Globus pallidus (tissue), 1 donor: ENCODE results near the gene RPTOR.

Experiments
- DNase-seq: peaks from one replicate; pipeline ENCODE4 v3.0.0-alpha.2; 2015; ENCODE audit warnings: low spot score

Gene RPTOR

DNA sequence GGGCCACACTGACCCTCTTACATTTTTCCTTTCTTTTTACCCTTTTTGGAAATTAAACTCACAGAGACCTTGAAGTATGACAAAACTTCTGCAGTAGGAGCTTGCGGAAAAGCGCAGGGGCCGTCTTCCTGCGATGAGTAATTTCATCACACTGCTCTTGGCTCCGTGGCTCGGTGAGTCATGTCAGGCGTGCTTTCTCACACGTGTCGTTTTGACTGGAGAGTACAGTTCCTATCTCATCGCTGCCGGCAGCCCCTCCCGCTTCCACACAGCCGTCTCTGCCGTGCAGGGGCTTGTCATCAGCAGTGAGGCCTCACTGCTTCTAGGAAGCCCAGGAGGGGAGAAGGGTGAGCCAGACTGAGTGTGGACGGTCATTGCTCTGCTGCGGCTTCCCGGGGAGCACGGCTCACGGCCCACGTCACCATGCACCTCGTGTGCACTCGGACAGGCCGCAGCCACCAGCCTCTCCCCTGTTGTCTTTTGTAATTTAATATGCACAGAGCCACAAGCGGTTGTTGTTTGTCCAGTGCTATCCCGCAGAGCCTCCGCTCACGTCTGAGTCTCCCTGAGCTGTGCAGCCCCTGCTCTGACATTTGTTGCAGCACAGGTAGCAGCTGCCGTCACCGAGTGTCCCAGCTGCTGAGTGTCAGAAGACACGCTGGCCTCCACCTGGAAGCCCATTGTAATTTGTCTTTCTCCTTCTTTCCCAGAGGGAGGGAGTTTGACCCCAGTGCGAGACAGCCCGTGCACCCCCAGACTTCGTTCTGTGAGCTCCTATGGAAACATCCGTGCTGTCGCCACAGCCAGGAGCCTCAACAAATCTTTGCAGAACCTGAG is 347.6 kb downstream of the RPTOR start:
- DNase-seq, result no peak

DNA sequence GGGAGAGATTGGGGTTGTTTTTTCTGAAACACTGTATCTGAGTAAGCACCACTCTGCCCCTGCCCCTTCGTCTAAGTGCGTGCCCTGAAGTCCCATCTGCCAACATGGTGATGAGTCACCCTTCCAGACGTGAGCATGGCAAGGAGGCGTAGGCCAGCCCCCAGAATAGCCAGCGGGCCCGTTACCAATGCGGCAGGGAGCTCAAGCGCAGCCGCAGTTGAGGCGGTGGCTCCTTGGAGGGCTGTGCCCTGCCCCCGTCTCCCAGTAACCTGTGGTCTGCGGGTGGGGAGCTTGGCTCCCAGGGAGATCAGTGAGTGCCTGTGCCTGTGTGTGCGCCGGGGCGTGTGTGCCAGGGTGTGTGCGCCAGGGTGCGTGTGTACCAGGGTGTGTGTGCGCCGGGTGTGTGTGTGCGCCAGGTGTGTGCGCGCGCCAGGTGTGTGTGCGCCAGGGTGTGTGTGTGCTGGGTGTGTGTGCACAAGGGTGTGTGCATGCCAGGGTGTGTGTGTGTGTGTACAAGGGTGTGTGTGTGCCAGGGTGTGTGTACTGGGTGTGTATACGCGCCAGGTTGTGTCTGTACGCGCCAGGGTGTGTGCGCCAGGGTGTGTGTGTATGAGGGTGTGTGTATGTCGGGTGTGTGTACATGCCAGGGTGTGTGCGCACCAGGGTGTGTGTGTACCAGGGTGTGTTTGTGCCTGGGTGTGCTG is 348.4 kb downstream of the RPTOR start:
- no peak for DNase-seq

DNA sequence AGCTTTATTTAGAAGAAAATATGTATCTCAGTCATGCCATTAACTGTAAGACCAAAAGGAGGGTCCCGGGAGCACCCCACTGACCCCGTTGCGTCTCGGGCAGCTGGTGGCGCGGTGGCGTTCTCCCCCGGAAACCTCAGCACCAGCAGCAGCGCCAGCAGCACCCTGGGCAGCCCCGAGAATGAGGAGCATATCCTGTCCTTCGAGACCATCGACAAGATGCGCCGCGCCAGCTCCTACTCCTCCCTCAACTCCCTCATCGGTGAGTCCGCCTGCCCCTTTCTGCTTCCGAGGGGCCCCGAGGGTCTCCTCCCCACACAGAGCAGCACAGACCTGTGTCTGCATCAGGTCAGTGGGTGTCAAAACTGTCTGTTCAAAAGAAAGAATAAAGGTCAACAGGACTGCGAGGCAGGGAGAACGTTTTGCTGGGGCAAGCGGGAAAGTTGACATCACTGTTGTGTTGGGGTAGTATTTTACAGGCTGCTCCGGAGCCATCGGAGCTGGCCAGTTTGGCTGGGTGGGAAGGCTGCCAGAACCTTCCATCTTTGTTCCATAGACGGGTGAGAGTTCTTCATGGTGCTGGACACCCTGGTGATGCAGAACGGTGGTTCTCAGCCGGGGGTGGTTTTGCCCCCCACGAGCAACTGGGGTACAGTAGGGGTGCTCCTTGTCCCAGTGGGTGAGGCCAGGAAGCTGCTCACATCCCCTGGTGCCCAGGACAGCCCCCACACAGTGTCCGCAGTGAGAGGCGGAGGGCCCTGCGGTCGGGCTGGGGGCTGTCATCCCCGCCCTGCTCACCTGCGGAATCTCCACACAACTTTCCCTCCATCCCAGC is 349.2 kb downstream of the RPTOR start:
- DNase-seq, result no peak

DNA sequence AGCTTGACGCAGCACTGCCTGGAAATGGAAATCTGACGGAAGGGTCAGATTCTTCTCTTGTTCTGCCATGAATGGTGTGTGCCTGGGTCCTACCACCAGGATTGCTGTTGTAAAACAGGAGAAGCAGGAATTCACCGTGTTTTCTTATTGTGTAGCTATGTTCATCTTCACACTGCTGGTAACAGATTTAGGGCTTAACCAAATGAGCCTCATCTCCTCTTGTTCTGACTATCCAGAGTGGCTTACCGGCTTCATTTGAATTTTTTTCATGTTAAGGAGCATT is 349.7 kb downstream of the RPTOR start:
- no peak for DNase-seq

DNA sequence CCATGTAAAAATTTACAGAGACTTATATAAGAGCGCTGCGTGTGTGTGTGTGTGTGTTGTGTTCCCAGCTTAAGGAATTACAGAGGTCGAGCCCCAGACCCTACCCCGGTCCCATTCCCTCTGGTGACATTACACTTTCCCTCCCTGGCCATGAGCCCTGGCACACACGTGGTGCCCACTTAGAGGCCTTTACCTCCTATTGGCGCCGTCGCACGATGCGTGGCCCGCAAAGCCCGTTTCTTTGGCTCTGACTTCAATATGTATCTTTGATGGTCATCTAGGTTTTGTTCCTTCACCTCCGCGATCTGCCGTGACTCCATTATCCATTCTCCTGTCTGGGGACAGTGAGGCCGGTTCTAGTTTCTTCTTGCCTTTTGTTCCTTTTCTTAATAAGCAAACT is 350.1 kb downstream of the RPTOR start:
- DNase-seq, result no peak

DNA sequence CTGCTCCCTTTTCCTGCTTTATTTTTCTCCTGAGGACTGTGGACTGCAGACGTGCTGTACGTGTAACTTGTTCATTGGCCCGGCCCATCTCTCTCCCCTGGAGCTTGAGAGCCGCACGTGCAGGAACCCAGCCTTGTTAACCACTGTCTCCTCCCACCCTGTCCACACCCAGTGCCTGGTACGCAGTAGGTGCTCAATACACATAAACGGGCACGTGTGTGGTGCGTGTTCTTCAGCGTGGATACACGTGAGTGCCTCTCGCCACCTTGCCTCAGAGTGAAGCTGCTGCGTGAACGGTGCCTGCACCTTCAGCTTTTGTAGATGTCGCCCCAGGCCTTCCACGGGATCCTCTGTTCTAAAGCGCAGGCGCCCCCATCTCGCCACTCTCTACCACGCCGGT is 350.7 kb downstream of the RPTOR start:
- DNase-seq, result no peak

DNA sequence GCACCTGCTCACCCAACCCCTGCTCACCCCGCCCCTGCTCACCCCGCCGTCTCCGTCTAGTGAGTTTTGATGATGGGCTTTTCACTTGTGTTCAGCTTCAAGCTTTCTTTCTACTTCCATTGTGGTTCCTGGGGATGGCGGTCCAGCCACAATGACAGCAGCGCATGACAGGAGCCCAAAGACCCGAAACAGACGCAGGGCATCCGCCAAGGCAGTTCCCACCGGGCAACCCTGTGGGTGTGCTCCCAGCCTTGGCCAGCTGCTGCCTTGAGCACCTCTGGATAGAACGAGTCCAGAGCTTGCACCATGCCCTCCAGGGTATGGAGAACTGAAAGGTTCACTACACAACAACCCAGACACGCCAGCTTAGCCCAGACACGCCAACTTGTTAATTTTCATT is 354.1 kb downstream of the RPTOR start:
- no peak for DNase-seq

DNA sequence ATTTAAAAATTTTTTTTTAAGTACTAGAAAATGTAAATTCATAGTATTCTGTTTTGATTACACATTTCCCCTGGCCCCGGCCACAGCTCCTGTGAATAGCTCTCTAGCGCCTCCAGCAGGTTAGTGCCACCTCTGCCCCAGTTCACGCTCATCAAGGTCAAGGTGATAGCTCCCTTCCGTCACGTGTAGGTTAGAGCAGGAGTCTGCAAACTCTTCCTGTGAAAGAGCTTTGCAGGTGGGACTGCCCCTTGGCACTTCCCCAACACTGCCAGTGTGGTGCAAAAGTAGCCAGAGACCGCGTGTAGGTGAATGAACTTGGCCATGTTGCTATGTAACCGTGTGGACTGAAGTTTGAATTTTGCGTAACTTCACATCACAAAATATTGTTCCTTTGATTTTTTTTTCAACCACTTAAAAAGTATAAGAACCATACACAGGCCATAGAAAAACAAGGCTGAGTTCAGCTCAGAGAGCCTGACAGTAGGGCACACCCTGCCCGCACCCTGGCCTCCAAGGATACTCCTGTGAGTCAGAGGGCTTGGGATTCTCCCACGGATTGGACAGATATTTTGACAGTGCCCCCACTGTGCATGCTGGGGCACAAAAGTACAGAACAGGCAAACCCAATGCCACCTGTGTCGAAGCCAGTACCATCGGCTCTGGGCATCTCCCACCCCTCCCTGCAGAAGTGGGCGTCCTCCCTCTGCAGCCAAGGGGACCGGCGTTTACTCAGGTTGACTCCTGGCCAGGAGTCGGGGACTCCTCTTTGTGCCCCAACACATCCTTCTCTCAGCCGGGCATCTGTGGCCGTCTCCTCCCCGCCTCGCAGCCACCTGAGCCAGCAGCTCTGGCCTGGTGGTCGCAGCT is 355.0 kb downstream of the RPTOR start:
- DNase-seq, result no peak

DNA sequence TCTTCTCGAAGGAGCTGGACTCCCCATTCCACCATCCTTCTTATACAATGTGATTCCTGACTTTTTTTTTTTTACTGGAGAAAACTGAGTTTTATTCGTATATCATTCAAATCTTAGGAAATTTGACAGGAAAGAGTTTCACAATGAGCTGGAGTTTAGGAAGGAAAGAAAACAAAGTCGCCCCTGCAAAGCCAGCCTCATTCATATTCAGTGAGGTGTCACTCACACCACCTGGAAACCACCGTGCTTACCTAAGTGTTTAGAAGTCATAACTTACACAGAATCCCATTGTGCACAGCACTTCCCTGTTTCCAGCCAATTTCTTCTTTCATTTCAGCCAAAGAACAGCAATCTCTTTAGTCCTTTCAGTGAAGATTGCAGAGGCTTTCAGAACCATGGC is 356.7 kb downstream of the RPTOR start:
- no peak for DNase-seq

DNA sequence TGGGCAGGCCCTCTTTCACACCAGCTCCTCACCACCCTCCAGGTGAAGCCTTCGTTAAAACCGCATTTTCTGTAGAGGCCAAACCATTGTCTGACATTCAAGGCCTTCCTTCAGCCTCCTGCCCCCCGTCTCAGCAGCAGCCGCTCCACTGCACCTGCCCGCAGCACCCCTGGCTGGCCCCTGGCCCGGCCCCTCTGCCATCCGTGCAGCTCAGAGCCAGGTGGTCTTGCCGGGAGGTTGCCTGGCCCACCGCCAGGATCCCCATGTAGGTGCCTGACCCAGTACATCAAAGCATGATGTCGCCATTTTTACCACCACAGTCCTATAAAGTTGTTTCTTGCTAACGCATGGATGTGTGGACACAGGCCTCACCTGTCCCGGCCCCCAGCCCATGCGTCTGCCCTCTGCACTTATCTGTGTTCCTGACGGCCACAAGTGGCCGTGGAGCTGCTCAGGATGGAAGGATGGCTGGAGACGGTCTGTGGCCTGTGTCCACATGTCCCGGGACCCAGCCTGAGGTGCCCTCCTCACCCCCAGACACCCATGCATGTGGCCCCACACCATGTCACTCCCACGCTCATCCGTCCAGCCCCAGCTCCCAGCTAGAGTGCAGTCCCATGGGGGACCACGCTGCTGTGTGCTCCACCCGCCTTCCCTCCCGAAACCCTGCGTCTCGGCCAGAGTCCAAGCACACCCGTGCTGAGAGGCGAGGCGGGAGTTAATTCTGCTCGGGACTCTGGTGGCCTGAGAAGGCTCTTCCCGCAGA is 357.7 kb downstream of the RPTOR start:
- no peak for DNase-seq

DNA sequence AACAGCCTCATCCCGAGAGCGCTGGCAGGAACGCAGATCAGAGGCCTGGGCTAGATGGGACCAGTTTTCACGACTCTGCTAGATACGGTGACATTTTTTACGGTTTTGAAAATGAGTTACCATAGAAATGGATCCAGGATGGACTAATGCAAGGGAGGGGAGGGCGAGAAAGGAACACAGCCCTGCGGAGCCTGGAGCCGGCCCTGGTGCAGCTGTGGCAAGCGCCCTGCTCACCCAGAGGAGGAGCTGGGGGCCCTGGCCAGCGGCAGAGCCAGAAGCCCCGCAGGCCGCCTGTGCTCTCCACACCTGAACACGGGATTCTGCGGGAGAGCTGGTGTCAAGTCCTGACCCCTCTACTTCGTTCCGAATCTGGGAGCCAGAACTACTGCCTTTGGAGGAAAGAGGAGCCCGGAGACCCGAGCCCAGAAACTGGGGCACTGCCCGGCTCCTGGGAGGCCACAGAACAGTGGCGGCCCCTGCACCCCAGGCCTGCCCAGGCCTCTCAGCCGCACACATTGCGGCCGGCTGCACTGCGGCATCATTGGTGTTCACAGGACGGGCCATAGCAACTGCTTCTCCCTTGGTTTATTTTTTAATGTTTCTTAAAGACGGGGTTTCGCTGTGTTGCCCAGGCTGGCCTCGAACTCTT is 358.4 kb downstream of the RPTOR start:
- no peak for DNase-seq

DNA sequence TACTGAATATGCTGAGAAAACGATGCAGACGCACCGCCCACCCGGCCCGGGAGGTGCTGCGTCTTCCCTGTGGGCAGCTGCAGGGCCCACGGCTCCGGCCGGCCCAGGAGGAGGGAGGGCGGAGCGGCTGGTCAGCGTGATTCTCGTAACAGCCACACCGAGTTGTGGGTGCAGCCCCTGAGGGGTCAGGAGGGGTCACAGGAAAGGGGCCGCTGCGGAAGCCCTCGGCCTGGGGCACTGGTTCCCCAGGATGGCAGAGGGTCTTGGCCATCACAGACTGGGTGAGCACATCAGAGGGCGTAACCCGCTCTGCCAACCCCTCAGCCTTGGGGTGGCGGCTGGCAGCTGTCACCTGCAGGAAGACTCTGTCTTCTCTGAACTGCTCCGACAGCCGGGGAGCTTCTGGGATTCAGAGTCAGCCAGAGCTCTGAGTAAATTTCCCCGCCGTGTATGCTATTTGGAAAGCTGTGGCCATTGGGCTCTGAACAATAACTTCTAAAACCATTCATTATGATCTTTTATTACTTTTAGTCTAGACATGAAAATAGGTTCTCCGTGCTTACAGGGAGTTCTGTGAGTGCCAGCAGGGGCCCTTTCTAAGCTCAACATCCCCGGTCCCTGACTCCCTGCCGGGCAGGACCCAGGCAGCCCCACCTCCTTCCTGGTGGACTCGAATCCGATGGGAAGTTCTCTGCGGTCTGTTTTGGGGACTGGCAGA is 359.6 kb downstream of the RPTOR start:
- DNase-seq, result no peak

DNA sequence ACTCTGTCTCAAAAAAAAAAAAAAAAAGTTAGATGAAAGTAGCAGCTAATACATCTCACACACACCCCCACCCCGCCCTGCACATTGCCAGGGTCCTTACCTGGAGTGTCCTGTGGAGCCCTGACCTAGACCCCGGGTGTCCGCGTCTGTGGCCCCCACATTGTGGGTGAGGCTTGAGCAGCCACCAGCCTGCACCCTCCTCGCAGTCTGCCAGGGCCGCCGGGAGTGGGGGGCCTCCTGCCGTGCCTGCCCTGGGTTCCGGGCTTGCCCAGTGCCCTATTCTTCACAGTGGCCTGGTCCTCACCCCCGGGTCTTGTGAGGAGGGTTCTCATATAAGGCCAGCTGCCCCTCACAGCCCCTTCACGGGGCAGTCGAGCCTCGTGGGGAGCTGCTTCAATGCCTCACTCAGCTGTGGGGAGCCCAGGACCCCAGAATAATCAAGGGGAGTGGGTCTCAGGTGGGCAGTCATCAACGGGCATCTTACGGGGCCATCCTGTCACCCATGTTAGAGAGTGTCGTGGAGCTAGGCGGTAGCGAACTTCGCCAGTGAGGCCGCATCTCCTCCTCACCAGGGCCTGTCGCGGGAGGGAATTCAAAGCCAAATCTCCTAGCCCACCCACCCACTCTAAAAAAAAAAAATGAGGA is 361.1 kb downstream of the RPTOR start:
- DNase-seq, result no peak

DNA sequence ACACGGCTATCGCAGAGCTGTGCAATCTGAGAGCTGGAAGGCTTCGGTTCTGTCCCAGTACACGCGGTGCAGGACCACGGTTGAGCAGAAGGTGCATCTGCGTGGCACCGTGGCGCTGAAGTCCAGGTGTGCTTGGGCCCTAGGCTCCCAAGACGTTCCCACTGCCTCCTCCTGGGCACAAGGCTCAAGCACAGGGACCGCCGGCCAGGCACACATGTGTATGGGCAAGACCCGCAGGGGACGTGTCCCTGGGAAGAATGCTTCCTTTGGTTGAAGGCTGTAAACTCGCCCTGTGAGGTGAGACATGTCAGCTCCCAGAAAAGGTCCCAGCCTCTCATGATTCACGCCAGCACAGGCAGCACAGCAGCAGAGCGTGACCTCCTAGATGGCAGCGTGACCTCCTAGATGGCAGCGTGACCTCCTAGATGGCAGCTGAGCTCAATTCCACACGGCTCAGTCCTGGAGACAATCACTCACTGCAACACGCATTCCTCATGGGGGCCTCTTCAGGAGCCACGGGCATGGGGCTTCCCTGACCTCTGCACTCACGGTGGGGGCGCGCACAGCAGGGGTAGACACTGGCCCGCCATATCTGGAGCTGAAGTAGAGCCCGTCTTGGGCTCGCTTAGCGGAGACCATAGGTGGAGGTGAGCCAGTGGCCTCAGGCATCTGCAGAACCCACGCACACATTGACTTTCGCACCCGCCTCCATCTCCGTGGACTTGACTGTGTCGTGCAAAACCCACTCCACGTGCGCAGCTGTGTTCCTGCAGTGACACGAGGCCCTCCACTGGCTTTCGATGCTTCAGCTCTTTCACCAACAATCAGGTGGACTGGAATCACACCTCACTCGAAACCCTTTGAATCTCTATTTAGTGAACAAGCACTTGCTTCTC is 362.0 kb downstream of the RPTOR start:
- DNase-seq, result no peak

DNA sequence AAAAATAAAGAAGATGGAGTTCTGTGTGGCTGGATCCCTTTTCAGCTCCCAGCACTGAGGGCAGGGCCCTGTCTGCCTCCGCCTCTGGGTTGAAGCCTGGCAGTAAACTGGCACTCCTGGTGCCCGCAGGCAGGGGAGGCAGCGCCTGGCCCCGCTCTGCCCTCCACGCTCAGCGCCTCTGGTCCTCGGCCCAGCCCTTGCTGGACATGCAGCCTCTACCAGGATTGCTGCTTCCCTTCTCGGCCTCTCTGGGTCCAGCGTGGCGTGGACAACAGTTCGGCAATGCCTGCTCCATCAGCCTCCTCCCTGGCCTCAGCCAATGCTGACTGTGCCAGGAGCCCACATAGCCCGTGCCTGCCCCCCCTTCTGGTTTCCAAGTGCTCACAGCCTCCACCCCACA is 362.6 kb downstream of the RPTOR start:
- DNase-seq, result no peak

DNA sequence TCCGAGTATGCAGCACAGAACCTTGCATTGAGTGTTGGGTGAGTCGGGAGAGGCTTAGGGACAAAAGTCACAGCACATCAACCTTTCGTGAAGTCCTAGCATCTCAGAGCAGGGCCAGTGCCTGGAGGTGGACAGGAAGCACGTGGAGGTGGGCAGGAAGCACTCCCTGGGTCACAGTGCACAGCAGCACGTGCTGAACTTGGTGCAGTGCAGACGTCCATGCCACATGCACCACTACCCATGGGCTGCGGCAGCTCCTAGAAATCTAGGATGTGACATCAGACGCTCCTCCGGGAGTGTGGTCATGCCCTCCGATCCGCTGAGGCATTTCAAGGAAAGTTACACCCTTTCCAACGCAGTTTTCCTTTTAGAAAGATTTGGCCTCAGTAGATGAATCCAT is 363.6 kb downstream of the RPTOR start:
- DNase-seq, result no peak

DNA sequence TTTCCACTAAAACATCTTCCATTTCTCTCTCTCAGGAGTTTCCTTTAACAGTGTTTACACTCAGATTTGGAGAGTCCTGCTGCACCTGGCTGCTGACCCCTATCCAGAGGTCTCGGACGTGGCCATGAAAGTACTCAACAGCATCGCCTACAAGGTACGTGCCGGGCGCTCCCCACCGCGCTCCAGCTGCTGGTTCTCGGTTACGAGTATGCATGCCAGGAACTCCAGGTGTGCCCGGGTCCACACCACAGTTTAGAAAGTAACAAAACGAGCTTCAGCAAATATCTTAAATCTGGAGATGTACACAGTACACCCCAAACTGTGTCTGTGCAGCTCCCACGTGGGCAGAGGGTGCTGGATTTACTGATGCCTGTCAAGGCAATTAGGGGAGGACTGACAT is 364.1 kb downstream of the RPTOR start:
- DNase-seq, result no peak

DNA sequence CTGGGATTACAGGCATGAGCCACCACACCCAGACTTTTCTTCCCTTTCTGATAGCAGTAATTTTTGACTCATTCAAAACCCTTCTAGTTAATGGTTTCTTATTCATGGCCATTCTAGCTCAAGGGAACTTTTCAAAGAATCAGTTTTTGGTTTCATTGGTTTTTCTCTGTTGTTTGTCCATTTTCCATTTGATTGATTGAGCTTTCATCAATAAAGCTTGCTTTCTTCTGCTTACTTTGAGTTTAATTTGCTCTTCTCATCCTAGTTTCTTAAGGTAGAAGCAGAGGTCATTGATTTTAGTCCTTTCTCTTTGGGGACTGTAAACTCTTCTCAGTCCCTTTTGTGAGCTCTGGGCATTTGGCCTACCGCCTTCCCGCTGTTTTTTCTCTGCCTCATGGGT is 365.0 kb downstream of the RPTOR start:
- no peak for DNase-seq

DNA sequence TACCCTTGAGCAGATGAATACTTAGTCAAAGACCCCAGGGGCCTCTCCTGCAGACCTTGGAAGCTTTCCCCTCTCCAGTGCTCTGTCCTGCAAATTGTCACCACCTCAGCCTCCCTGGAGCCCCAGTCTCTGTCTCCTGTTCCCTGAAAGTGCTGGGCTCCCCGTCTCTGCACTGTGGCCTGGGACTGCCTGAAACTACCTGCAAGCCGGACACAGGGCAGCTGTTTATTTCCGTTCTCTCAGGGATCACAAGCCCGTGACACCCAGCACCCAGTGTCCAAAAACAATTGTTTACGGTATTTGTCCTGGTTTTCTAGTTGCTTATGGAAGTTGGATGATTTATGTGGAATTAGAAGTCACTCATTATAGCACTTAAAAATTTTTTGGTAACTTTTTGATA is 365.4 kb downstream of the RPTOR start:
- no peak for DNase-seq
